Measurements from ENCODE around the gene MYOF. TPM values are rescaled to one million over a fixed set of nuclear protein-coding genes. Genes with fewer than 3 reads are reported as not detected.
A peak's percentile ranks its signal among the peaks of the same experiment; 100 is the strongest.

MYOF gene
- total and polyA plus RNA-seq, 2 donors from 2014 or later, result 11.5 to 134 TPM

GRCh38 chr10:93346108-93346507, 136.0 kb downstream of the MYOF start:
- Histone ChIP-seq H3K9me3 (ENCODE audit: control insufficient read depth in 2 of 3, insufficient read depth in 1 of 3, low read length in 3 of 3) (no peaks in the 10 kb centered on the region), H3K27ac (ENCODE audit: low read depth in 2 of 2, low read length in 2 of 2) (no peak overlapping the region), H3K27me3 (ENCODE audit: control insufficient read depth, insufficient read depth, low read length) (no peaks in the 10 kb centered on the region), H3K4me3 (ENCODE audit: low read length in 3 of 3) (no peak overlapping the region), H3K36me3 (ENCODE audit: control insufficient read depth in 2 of 3, insufficient read depth in 3 of 3, low read length in 3 of 3) (peaks cover 0 to 11% (median 8%) of the 10 kb centered on the region in 3 donors), H3K4me1 (ENCODE audit: control insufficient read depth in 2 of 3, insufficient read depth in 2 of 3, low read depth in 1 of 3, low read length in 3 of 3) (peaks cover 0 to 4% (median 0%) of the 10 kb centered on the region in 3 donors), H3K9ac (ENCODE audit: low read length in 3 of 3) (no peak overlapping the region)
- TF ChIP-seq CTCF (IDR thresholded peaks at IDR 0.05; ENCODE audit: borderline replicate concordance, extremely low read depth, insufficient read depth), result no peak
- DNase-seq, result peak in 3 of 5 donors; percentile 24 to 58 (median 43)
- intact Hi-C loops (cut with DNase I), result no loop called here
- no peak for FAIRE-seq

DNA sequence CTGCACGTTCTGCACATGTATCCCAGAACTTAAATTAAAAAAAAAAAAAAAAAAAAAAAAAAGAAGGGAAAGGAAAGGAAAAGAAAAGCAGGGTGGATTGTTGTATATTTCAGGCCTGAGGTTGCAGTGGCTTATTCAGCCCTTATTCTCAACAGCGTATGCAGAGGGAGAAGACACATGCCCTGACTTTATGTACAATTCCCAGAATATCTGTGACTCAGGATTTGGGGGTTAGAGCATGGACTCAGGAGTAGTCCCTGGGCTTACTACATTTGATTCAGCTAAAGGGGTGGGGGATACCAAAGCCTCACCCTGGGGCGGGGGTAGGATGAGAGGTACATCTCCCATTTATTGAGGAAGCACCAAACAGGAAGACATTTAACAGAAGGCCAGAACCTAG, 137.4 kb downstream of the MYOF start:
- no peak for TF ChIP-seq CTCF (IDR thresholded peaks at IDR 0.05; ENCODE audit: borderline replicate concordance, extremely low read depth, insufficient read depth)
- Histone ChIP-seq H3K36me3 (ENCODE audit: control insufficient read depth in 2 of 3, insufficient read depth in 3 of 3, low read length in 3 of 3) (peaks cover 0 to 8% (median 5%) of the 10 kb centered on the region in 3 donors), H3K4me1 (ENCODE audit: control insufficient read depth in 2 of 3, insufficient read depth in 2 of 3, low read depth in 1 of 3, low read length in 3 of 3) (peaks cover 0 to 4% (median 0%) of the 10 kb centered on the region in 3 donors), H3K4me3 (ENCODE audit: low read length in 3 of 3) (no peak overlapping the region), H3K9ac (ENCODE audit: low read length in 3 of 3) (no peak overlapping the region), H3K27ac (ENCODE audit: low read depth in 2 of 2, low read length in 2 of 2) (no peak overlapping the region), H3K27me3 (ENCODE audit: control insufficient read depth, insufficient read depth, low read length) (no peaks in the 10 kb centered on the region), H3K9me3 (ENCODE audit: control insufficient read depth in 2 of 3, insufficient read depth in 1 of 3, low read length in 3 of 3) (no peaks in the 10 kb centered on the region)
- no peak for FAIRE-seq
- intact Hi-C loops (cut with DNase I), result no loop called here
- DNase-seq, result no peak

DNA sequence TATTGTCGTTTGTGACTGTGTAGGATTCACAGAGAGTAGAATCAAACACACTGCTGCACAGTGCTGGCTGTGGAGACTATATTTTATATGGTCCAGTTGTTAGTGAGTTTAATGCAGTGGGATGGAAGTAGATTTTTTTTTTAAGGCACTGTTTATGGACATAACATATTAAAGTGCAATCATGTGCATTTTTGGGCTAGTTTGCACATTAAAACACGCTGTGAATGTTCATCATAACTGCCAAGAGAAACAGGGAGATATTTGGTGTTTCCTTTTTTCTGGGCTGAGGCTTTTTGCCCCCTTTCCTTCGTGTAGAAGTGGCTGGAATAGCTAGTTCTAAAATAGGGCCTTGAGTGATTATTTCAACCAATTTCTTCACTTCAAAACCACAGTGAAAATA, 139.2 kb downstream of the MYOF start:
- Histone ChIP-seq H3K27me3 (ENCODE audit: control insufficient read depth, insufficient read depth, low read length) (no peaks in the 10 kb centered on the region), H3K4me3 (ENCODE audit: low read length in 3 of 3) (no peak overlapping the region), H3K36me3 (ENCODE audit: control insufficient read depth in 2 of 3, insufficient read depth in 3 of 3, low read length in 3 of 3) (peaks cover 0 to 8% (median 5%) of the 10 kb centered on the region in 3 donors), H3K9ac (ENCODE audit: low read length in 3 of 3) (no peak overlapping the region), H3K27ac (ENCODE audit: low read depth in 2 of 2, low read length in 2 of 2) (no peak overlapping the region), H3K9me3 (ENCODE audit: control insufficient read depth in 2 of 3, insufficient read depth in 1 of 3, low read length in 3 of 3) (no peaks in the 10 kb centered on the region), H3K4me1 (ENCODE audit: control insufficient read depth in 2 of 3, insufficient read depth in 2 of 3, low read depth in 1 of 3, low read length in 3 of 3) (peaks cover 0 to 4% (median 0%) of the 10 kb centered on the region in 3 donors)
- no peak for TF ChIP-seq CTCF (IDR thresholded peaks at IDR 0.05; ENCODE audit: borderline replicate concordance, extremely low read depth, insufficient read depth)
- FAIRE-seq (no peak), DNase-seq (peak in 1 of 5 donors; percentile 55)
- intact Hi-C loops (cut with DNase I), result no loop called here

DNA sequence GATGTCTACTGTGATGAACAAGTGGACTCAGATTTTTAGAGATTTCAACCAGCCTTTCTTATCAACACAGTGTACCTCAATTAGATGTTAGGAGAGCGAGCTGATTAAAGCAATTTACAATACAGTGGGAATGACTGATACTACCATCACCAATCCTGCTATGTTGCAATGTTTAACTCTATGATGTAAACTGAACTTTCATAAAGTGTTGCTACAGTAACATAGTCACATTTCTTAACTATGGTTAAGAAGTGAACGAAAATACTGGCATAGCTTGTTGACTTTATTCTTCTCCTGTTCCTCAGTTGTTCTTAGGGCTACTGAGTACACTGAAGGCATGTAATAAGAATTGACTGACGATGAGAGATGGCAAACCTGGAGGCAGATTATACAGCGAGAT, 139.8 kb downstream of the MYOF start:
- no peaks in the 10 kb centered on the region for H3K27me3 ChIP-seq (ENCODE audit: control insufficient read depth, insufficient read depth, low read length)
- intact Hi-C loops (cut with DNase I), result no loop called here
- no peaks in the 10 kb centered on the region for H3K9me3 ChIP-seq (ENCODE audit: control insufficient read depth in 2 of 3, insufficient read depth in 1 of 3, low read length in 3 of 3)
- FAIRE-seq (no peak), DNase-seq (no peak)
- no peak overlapping the region for H3K9ac ChIP-seq (ENCODE audit: low read length in 3 of 3)
- peaks cover 0 to 4% (median 0%) of the 10 kb centered on the region in 3 donors for H3K4me1 ChIP-seq (ENCODE audit: control insufficient read depth in 2 of 3, insufficient read depth in 2 of 3, low read depth in 1 of 3, low read length in 3 of 3)
- H3K36me3 ChIP-seq (ENCODE audit: control insufficient read depth in 2 of 3, insufficient read depth in 3 of 3, low read length in 3 of 3), result peaks cover 0 to 11% (median 5%) of the 10 kb centered on the region in 3 donors
- no peak overlapping the region for H3K27ac ChIP-seq (ENCODE audit: low read depth in 2 of 2, low read length in 2 of 2)
- no peak for TF ChIP-seq CTCF (IDR thresholded peaks at IDR 0.05; ENCODE audit: borderline replicate concordance, extremely low read depth, insufficient read depth)
- H3K4me3 ChIP-seq (ENCODE audit: low read length in 3 of 3), result no peak overlapping the region

Data from kidney (tissue), 14 donors.